HG02885 (cell line): ENCODE data around the gene CEP72.
"Not testable (repeated sequence)": the region's sequence is repeated elsewhere in the genome, so short reads cannot be mapped to it uniquely, and the experiment has no call there.

Source experiments
- ATAC-seq: cut with Tn5 transposase; IDR thresholded peaks from one replicate; pipeline ENCODE4 v1.9.1; 2021; ENCODE audit warnings: mild to moderate bottlenecking; ENCODE audit not compliant: unreplicated experiment, poor library complexity

The CEP72 gene

GRCh38 chr5:611731-612486, at the start of gene CEP72:
Gene CEP72 (plus strand): TSS chr5:612340. CDS start chr5:612362, 22 bp downstream.
- peak; percentile 86 for ATAC-seq

- no peak for ATAC-seq
Observed at GRCh38 chr5:565782-566440, 46.2 kb upstream of the CEP72 start.

- no peak for ATAC-seq
Observed at GRCh38 chr5:566636-567309, 45.4 kb upstream of the CEP72 start.

GRCh38 chr5:567664-568060, 44.5 kb upstream of the CEP72 start:
- no peak for ATAC-seq

DNA sequence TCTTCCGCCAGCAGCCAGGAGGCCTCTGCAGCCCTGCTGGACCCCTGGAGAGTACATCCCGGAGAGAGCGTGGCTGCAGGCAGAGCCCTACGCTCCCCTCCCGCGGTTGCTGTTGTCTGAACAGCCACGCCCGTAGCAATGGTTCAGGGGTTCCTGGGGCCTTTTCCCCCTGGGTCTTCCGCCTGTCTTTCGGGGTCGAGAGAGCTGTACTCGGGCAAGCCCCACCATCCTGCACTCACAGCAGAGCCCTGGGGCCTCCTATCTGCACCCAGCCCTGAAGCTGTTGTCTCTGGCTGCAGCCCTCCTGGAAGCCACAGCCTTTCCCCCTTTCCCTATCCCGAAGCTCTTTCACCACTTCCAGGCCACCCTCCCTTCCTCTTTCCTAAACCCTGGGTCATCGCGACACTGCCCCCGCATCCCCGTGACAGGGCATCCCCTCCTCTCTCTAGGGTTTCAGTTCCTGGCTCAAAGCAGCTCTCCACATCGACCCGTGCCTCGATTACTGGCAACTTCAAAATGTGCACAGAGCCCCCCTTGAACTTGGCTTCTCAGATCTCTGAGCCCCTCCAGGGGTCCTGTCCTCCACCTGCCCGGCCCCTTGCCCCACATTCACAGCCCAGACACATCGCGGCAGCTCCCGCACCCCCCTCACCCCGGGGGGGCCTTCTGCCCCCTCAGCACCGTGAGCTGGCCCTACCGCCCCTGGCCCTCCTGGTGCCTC, 43.9 kb upstream of the CEP72 start:
- no peak for ATAC-seq

DNA sequence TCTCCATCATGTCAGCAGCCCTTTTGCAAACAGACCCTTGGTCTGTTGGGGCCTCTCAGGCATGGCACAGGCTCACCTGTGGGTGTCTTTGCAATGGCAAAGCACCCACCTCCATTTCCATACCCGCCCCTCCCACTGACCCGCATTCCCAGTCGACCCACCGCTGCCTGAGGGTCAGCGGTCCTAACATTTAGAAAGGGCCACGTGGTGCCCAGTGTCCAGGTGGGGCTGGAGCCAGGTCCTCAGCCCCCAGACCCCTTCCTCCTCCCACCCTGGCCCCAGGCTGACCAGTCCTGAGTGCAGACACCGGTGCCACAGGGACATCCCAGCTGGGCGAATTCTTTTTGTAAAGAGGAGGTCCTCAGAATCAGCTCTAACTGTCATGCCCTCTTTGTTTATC, 43.3 kb upstream of the CEP72 start:
- ATAC-seq: no peak

DNA sequence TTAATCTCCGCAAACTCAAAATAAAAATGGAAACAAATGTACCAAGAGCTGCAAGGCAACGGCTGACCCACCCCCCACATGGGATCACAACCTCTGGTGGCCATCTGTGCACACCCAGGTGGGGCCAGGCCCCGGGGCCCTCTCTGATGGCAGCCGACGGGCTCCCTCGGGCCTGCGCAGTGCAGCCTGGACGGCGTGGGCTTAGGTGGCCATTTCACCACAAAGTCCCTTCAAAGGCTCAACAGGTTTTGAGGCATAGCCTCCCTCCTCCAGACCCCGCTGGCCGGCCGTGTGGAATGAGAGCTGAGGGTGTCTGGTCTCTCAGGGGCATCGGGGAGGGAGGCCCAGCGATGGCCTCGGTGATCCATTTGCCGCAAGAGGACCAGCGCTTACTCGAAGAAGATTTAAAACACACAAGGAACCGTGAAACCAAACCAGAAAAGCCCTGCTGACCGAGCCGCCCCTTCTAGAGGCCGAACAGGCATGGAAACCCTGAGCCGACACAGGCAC, 42.7 kb upstream of the CEP72 start:
- no peak for ATAC-seq

- no peak for ATAC-seq
Observed at GRCh38 chr5:569868-570361, 42.2 kb upstream of the CEP72 start.

DNA sequence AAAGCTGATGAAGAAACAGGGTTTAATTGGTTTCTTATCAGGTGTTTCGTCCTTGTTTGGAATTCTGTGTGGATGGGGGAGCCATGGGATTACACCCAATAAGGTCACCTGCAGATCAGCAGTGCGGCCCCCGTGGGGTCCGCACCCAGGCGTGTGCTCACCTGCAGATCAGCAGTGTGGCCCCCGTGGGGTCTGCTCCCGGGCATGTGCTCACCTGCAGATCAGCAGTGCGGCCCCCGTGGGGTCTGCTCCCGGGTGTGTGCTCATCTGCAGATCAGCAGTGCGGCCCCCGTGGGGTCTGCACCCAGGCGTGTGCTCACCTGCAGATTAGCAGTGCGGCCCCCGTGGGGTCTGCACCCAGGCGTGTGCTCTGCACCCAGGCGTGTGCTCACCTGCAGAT, 41.7 kb upstream of the CEP72 start:
- no peak for ATAC-seq

DNA sequence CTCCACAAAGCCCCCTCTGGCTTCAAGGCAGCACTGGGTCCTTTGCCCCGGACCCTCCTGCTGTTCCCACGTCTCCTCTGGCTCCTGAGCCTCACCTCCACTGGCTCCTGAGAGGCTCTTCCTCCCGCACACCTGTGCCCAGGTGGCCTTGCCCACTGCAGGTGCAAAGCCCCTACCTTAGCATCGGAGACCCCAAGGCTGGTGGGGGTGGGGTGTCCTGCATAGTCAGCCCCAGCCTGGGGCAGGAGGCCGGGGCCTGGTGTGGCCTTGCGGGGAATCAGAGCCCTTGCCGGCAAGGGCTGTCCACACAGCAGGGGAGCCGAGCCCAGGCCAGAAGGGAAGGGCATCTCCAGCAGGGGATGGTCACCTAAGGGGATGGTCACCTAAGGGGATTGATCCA, 41.3 kb upstream of the CEP72 start:
- ATAC-seq: no peak

DNA sequence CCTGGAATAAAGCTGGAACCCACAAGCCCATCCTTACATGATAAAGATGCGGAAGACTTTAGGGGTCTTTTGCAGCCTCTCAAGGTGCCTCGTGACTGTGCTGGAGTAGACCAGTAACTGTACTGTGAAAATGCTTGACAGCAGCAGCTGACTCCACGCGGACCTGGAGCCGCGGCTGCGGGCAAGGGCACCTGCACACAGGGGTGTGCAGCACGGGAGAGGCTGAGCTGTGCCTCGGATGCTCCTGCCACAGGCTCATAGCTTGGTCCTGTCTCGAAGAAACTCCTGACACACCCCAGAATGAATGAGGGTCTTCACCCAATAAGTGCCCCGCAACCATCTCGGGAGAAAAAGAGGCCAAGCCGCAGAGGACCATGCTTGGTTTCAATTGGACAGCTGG, 40.3 kb upstream of the CEP72 start:
- no peak for ATAC-seq

- no peak for ATAC-seq
Observed at GRCh38 chr5:572398-573019, 39.6 kb upstream of the CEP72 start.

DNA sequence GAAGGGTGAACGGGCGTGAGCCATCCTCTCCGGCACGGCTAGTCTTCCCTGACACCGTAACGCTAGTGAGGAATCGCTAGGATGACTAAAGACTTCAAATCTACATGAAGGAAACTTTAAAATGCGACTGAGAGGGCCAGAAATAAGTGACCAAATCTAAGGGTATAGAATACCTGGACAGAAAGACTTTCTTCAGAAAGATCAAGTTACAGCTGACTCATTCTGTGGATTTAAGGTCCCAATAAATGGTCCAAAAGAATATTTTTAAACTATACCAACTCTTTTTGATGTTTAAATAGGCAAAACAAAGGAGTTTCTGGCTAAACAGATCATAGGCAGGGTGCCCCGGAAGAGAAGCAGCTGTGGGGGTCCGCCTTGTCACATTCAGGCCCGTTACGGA, 38.9 kb upstream of the CEP72 start:
- no peak for ATAC-seq

- ATAC-seq: no peak
Observed at GRCh38 chr5:573976-574375, 38.2 kb upstream of the CEP72 start.

- no peak for ATAC-seq
Observed at GRCh38 chr5:574906-575305, 37.2 kb upstream of the CEP72 start.

DNA sequence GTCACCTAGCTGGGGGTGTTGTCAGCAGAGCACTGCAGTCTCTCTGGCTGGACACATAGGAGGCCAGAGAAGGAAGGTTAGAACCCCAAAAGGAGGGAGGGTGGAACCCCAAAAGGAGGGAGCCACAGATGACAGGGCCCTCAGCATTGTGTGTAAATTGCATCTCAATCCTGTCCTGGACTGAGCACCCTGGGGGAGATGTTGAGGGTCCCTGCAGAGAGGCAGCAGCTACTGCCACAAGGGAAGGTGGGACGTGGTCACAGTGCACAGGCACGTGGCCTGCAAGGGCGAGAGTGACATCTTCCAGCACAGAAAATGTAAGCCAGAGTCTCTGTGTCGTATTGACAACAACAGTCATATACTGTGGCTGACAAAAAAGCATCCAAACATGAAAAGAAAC, 36.5 kb upstream of the CEP72 start:
- ATAC-seq: no peak

DNA sequence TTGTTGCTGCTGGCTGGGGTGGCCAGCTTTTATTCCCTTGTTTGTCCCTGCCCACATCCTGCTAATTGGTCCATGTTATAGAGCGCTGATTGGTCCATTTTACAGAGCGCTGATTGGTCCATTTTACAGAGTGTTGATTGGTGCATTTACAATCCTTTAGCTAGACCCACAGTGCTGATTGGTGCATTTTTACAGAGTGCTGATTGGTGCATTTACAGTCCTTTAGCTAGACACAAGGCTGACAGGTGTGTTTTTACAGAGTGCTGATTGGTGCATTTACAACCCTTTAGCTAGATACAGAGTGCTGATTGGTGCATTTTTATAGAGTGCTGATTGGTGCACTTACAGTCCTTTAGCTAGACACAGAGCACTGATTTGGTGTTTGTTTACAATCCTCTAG, 34.9 kb upstream of the CEP72 start:
- not testable (repeated sequence) for ATAC-seq

DNA sequence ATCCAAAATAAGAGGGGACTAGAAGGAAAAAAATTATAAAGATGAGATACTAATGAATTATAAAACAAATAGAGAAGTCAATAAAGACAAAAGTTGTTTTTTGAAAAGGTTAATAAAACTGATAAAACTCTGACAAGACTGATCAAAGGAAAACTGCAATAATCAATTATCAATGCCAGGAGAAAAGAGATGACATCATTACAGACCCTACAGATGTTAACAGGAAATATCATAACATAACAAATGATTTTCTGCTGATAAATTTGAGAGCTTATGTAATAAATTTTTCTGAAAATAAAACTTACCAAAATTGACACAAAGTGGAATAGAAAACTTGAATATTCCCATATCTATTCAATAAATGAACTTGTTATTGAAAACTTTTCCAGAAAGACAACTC, 34.3 kb upstream of the CEP72 start:
- no peak for ATAC-seq

GRCh38 chr5:579211-579610, 32.9 kb upstream of the CEP72 start:
- ATAC-seq: no peak

- no peak for ATAC-seq
Observed at GRCh38 chr5:579746-580366, 32.3 kb upstream of the CEP72 start.
